CD1c-positive myeloid dendritic cell (primary cell): ENCODE measurements around the gene RNF14.
A peak's percentile ranks its signal among the peaks of the same experiment; 100 is the strongest.

Source experiments
- DNase-seq: peaks from one replicate; pipeline ENCODE4 v3.0.0-alpha.2; 2016; ENCODE audit errors: extremely low spot score

RNF14 gene

GRCh38 chr5:141948812-141949211 is 20.1 kb upstream of the RNF14 start:
- no peak for DNase-seq

DNA sequence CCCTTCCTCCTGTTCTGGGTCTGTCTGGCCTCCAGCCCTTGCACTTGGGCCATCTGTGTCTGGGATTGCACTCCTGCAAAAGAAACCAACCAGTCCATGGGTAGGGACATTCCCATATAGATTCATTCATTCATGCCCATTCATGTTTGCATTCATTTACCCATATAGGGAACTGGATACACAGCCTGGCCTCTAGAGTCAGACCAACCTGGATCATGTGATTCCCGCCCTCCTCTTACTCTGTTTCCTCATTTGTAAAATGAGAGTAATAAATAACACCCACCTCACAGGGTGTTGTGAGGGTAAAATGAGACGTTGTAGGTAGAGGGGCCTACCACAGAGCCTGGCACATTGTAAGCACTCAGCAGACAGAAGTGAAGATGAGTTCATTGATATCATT is 19.4 kb upstream of the RNF14 start:
- peak; percentile 25 for DNase-seq

DNA sequence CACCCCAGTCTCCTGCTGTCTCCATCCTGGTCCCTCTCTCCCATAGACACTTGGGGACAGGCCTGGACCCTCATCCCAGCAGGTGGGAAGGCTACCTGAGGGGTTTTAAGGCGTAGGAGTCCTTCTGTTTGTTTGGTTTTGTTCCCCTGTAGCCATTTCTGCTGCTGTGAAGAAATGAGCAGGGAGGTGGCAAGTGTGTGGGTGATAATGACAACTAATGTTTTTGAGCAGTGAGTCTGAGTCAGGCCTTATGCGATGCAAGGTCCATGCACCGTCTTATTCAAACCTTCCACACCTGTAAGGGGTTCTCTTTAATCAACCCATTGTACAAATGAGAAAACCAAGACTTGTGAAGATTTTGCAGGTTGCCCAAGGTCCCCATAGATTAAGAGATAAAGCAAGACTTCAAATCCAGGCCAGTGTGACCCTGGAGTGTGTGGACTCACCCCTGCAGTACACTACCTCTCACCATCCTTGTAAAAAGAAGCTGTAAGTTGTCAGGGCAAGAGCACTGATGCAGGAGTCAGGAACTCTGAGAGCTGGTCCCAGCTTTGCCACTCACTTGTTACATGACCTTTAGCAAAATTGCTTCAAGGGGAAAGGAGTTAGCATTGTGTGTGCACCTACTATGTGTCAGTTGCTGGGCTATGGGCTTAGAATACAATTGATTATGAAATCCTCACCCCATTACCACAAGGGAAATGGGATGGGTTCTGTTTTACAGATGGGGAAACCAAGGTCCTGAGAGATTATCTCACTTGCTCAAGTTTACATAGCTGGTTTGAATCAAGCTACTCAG is 18.5 kb upstream of the RNF14 start:
- DNase-seq = no peak

DNA sequence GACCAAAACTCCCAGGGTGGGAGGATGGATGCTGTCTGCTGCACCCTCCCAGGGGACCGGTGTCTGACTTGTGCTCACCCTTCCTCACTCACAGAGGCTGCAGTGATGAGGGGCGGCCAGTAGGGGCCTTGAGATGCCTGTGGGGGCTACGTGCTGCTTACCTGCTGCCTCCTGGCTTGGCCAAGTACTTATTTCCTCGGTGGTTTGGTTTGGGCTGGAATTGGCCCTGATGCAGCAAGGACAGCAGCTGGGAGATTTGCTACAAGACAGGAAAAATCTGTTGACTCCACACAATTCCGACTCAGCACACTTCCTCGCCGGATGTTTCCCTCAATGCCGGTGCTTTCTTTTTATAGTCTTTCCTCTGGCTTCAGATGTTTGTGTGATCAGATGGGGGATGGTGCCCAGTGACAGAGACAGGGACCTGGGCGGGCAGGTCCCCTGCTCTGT is 17.5 kb upstream of the RNF14 start:
- no peak for DNase-seq

GRCh38 chr5:141952020-141952419 is 16.9 kb upstream of the RNF14 start:
- no peak for DNase-seq

- DNase-seq = peak; percentile 57
These were observed 14.7 kb upstream of the RNF14 start for GRCh38 chr5:141954194-141954593.

DNA sequence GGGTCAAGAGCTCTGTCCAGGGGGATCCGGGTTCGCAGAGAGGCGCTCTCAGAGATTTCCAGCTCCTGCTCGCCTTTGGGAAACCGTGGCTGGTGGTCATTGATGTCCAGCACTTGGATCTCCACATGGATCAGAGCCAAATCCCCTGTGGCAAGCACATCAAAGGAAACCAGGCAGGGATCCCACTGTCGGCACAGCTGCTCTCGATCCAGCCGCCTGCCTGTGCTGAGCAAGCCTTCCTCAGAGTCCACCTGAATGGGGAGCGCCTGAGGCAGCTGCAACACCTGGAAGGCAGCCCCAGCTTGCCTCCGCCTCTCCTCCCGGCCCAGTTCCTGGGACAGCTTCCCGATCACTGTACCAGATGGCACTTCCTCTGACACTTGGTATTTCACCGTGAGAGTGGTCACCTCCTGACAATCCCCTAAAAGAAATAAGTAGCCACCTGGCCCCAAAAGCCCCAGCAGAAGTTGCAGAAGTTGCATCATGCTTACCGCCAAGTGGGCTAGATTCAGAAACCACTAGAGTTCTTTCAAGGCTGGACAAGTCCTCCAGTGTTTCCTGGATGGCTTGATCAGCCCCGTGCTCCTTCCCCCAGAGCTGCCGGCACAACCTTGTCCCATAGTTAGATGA is 11.4 kb upstream of the RNF14 start:
- DNase-seq = no peak

- DNase-seq = peak; percentile 37
These were observed 10.8 kb upstream of the RNF14 start, which contains the start of gene PCDH12 for GRCh38 chr5:141958113-141958512. TSS of gene PCDH12 (minus strand) at chr5:141958202. CDS start at chr5:141957851, 351 bp downstream.

DNA sequence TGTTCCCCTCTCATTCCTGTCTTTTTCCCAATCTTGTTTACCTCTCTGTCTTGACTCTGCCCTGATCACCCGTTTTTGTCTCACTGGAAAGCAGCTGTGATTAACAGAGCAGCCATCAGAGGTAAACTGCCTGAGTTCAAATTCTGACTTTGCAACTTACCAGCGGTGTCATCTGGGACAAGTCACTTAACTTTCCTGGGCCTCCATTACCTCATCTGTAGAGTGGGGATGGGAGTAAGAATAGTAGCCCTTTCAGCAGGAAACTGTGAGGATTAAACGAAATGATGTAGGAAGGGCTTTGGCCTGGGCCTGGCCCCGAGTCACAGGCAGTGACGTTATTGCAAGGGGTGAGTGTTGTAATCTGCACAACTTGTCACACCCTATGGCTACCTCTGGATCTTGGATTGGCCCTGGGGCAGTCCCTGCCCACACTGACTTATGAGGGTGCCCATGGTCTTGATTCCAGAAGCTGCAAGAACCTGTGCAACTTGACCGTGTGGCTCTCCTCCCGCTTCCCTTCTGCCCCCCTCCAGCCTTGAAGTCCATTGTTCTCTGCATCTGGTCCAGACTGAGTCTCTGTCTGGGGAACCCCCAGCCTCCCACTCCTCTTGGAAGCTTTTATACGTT is 10.2 kb upstream of the RNF14 start:
- DNase-seq = peak; percentile 69

GRCh38 chr5:141960018-141960417 is 8.9 kb upstream of the RNF14 start:
- DNase-seq = no peak

DNA sequence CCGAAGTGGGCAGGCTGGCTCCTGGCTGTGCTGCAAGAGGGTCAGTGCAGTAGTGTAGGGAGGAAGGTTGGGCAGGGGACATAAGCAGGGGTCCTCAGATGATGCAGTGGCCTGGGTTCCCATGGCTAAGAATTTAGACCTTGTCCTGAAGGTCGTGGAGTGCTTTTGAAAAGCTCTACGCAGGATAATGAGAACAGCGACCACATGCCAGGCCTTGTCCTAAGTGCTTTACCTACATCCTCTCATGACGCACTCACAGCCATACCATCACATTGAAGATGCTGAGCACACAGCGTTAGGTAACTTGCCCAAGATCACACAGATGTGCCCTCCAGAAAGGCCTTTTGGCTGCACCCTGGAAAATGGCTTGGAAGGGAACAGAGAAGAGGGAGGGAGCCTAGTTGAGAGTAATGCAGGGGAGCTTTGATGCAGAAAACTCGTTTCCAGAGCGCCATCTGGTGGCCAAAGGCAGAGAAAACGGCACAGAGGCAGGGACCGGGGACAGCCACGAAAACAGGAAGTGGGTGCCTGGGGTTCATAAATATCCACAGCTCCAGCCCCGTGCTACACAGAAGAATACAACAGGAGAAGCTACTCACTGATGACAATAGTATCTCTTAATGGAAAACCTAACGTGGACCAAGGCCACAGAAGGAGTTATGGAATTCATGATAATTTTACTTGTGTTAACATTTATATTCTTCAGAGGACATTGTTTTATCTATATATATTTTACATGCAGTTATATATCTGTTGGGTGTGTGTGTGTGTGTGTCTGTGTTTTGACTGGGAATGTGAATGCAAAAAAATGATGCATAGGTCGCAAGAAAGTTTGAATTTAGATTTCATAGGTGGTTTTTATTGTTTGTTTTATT is 8.2 kb upstream of the RNF14 start:
- DNase-seq = peak; percentile 96

DNA sequence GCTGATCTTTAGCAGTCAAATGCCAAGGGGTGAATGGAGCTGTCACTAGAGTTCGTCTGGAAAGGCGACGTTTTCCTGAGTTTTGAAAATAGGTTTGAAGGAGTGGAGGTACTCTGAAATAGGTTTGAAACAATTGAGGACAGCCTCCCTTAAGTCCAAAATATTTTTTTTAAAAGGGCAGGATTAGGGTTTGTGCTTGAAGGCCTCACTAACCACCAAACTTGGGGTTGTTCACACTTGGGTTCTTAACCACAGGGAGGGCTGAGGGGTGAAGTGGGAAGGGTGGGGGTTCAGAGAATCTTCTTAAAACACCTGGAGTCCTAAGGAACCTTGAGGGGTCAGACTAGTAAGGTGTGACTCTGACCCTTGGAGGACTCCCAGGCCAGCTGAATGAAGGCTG is 7.4 kb upstream of the RNF14 start:
- no peak for DNase-seq

- DNase-seq = peak; percentile 18
These were observed 5.2 kb upstream of the RNF14 start for GRCh38 chr5:141963701-141964100.

DNA sequence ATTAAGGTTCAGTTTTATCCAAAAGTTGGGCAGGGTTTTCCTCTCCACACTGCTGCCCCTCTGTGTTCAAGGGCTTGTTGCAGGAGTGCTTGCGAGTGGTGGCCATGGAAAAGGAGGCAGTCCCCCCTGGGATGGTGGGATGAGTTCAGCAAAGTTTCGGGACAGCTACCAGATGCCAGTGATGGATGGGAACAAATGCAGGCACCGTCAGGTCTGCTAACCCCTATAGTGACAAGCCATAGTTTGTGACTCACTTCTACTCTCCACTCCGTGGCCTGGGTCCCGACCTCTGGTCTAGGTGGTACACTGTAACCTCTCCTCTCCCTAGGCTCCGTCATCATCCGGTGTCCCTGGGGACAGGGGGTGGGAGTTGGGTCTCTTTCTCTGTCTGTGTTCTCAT is 3.8 kb upstream of the RNF14 start:
- no peak for DNase-seq

DNA sequence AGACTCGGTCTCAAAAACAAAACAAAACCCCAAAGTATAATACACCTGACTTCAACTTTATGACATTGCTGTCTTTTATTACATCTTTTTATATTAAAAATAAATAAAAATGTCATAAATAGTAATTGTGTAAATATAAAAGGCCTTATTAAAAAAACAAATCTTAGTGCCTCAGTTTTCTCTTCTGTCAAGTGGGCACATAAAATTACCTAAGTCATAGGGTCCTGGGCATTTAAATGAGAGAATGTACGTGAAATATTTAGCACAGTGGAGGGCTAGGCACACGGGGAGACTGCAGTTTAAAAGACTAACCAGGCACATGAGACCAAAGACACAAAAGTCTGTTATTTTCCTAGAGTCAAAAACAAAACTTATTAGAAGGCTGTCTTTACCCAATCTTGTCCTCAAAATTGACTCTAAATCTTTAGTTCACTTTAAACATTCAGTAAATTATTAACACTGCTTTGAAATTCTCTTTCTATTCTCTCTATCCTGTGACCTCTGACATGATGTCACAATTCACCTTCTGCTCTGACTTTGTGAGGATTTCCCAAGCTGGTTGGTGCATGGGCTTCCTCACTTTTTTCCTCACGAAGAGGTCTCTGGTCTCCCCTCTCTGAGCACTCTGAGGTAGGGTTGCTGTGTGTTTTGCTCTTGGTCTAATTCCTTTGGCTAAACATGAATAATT is 2.5 kb upstream of the RNF14 start:
- no peak for DNase-seq

DNA sequence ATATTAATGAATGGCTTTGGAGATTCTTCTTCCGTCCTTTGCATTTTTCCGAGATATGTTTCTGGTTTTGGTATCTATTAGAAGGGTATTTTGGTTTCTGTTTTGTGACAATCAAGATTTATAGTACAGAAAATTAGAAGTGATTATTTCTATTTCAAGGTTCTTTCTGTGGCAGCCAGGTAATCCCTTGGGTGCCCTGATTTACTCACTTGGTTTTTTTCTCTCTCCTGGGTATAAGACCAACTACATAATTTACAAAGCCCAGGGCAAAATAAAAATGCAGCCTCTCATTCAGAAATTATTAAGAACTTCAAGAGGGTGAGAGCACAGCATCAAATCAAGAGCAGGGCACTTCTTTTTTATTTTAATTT is 2.0 kb upstream of the RNF14 start:
- DNase-seq = no peak

DNA sequence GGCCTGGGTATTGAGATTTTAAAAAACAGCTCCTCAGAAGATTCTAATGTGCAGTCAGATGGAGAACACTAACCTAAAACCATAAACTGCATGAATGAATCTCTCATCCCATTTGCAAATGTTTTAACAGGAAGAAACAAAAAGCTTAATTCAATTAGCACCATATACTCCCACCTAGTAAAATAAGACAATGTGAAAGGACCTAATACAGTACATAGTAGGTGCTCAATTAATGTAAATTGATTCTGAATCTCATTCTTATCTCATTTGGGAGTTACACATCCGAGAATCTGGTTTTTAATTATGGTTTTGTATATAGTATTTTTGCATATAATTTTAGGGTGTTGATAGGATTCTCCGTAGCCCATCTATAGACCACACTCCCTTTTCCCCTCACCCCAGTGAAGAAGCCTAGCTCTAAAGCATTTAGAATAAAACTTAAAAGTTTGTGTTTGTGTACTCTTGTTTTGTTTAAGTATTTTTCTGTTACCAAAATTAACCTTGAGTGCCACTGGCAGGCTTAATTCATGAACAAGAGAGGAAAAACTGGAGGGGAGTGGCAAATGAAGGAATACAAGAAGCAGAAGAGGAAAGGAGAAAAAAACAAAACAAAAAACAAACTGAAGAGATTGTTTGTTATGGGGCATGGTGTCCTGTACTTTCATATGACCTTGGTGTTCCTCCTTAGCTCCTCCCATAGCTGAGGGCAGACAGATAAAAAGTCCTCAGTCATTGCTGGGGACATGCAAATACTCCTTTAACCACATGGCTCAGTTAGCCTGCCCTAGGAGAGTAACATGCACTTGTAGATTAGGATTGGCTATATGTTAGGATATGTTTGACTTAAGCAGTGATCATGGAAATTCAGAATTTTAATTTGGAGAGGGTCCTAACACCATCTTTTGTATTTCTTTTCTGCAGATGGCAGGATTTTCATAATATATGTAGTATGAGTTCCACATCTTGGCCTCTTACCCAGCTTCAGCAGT is 1.2 kb downstream of the RNF14 start:
- peak; percentile 52 for DNase-seq

- DNase-seq = no peak
These were observed 5.1 kb downstream of the RNF14 start for GRCh38 chr5:141973871-141974595.

DNA sequence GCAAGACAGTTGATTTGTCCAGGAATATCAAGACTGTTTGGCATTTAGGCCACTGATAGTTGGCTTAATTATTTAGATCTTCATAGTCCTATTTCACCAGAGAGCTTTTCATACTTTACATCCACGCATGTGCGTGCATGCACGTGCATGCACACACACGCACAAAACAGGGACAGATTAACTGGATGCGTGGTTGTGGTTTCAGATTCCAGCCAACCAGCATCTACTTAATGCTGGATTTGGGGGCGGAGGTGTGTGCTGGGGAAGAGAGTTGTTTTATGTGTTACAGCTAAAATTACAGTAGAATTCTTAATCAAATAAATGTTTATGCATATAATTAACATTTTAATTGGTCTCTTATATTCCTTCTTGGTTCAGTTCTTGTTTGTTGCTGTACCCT is 7.3 kb downstream of the RNF14 start:
- DNase-seq = no peak
